GM23338 (cell line): Measurements from ENCODE around the gene STAC. TPM values are rescaled to one million over a fixed set of nuclear protein-coding genes. Genes with fewer than 3 reads are reported as not detected.

Source experiments
- ATAC-seq: fragments of 200-7000 bp; cut with Tn5 transposase; 3 replicates; pipeline ENCODE4 v1.9.1; 2020
- DNase-seq: peaks from one replicate; pipeline ENCODE4 v3.0.0-alpha.2; 2015; ENCODE audit warnings: low spot score
- H2AFZ ChIP-seq: fragments of 200-600 bp; sonication (generic); 2 replicates; pipeline ENCODE4 v1.8.0; 2016; ENCODE audit warnings: antibody characterized with exemption, mild to moderate bottlenecking, moderate library complexity
- H3F3A ChIP-seq: fragments of 200-600 bp; sonication (generic); replicated peaks from 2 replicates; pipeline ENCODE4 v1.8.0; 2017; ENCODE audit warnings: antibody characterized with exemption, mixed run types, low read depth
- H3K27ac ChIP-seq: fragments of 200-600 bp; sonication (generic); 2 replicates; pipeline ENCODE4 v1.6.1; 2016; ENCODE audit warnings: low read depth
- H3K27me3 ChIP-seq: fragments of 200-600 bp; sonication (generic); 2 replicates; pipeline ENCODE4 v1.8.0; 2016; ENCODE audit warnings: mild to moderate bottlenecking, mixed run types, moderate library complexity; ENCODE audit not compliant: insufficient read depth
- H3K36me3 ChIP-seq: fragments of 200-600 bp; sonication (generic); 2 replicates; pipeline ENCODE4 v1.8.0; 2016; ENCODE audit warnings: mild to moderate bottlenecking; ENCODE audit not compliant: insufficient read depth
- H3K4me1 ChIP-seq: fragments of 200-600 bp; sonication (generic); 2 replicates; pipeline ENCODE4 v1.8.0; 2016; ENCODE audit warnings: mild to moderate bottlenecking, moderate library complexity; ENCODE audit not compliant: insufficient read depth
- H3K4me2 ChIP-seq: fragments of 200-600 bp; sonication (generic); 2 replicates; pipeline ENCODE4 v1.7.1; 2017; ENCODE audit warnings: mixed run types
- H3K4me3 ChIP-seq: fragments of 200-600 bp; sonication (generic); 2 replicates; pipeline ENCODE4 v1.6.1; 2016; ENCODE audit warnings: mixed run types
- H3K79me2 ChIP-seq: fragments of 200-600 bp; sonication (generic); replicated peaks from 2 replicates; pipeline ENCODE4 v1.8.0; 2017; ENCODE audit warnings: mild to moderate bottlenecking; ENCODE audit not compliant: insufficient read depth
- H3K9me2 ChIP-seq: fragments of 200-600 bp; sonication (generic); 2 replicates; pipeline ENCODE4 v1.8.0; 2017; ENCODE audit not compliant: insufficient read depth
- H4K20me1 ChIP-seq: fragments of 200-600 bp; sonication (generic); replicated peaks from 2 replicates; pipeline ENCODE4 v1.8.0; 2017; ENCODE audit warnings: mild to moderate bottlenecking; ENCODE audit not compliant: insufficient read depth
- H3K27ac Mint-ChIP-seq: 2 replicates; pipeline ENCODE4 v1.8.0; 2020; ENCODE audit warnings: inconsistent platforms, mild to moderate bottlenecking, moderate library complexity, mixed read lengths
- H3K27me3 Mint-ChIP-seq: 3 replicates; pipeline ENCODE4 v1.8.0; 2022; ENCODE audit warnings: low read depth, mild to moderate bottlenecking, moderate library complexity, mixed read lengths, inconsistent platforms; ENCODE audit not compliant: insufficient read depth, poor library complexity
- H3K36me3 Mint-ChIP-seq: 3 replicates; pipeline ENCODE4 v1.8.0; 2021; ENCODE audit warnings: low read depth, mild to moderate bottlenecking, inconsistent platforms, moderate library complexity, mixed read lengths
- H3K4me1 Mint-ChIP-seq: 3 replicates; pipeline ENCODE4 v1.8.0; 2020; ENCODE audit warnings: mild to moderate bottlenecking, inconsistent platforms, mixed read lengths
- H3K4me3 Mint-ChIP-seq: 3 replicates; pipeline ENCODE4 v1.8.0; 2021; ENCODE audit warnings: moderate library complexity, mild to moderate bottlenecking, inconsistent platforms, mixed read lengths
- H3K9me3 Mint-ChIP-seq: 3 replicates; pipeline ENCODE4 v1.8.0; 2020; ENCODE audit warnings: moderate library complexity, mild to moderate bottlenecking, inconsistent platforms, mixed read lengths
- CTCF ChIP-seq, 2 experiments: fragments of 200-600 bp in 1 of 2; sonication (generic) in 1 of 2; conservative IDR thresholded peaks; 2 replicates each; pipeline versions ENCODE4 v1.5.1 to v1.6.1; 2016 to 2017; ENCODE audit warnings: antibody characterized with exemption in 2 of 2, low read depth in 2 of 2, mild to moderate bottlenecking in 2 of 2, moderate library complexity in 1 of 2
- ETS1 ChIP-seq: IDR thresholded peaks from 2 replicates; pipeline ENCODE4 v1.6.1; 2016; ENCODE audit warnings: antibody characterized with exemption
- EZH2 ChIP-seq: fragments of 200-600 bp; sonication (generic); IDR thresholded peaks from one replicate; pipeline ENCODE4 v1.8.0; 2017; ENCODE audit warnings: antibody characterized with exemption, mild to moderate bottlenecking, low read depth; ENCODE audit not compliant: unreplicated experiment
- EZH2phosphoT487 ChIP-seq: fragments of 200-600 bp; sonication (generic); IDR thresholded peaks from one replicate; pipeline ENCODE4 v1.8.1; 2018; ENCODE audit warnings: antibody characterized with exemption; ENCODE audit not compliant: unreplicated experiment
- JUNB ChIP-seq: IDR thresholded peaks from one replicate; pipeline ENCODE4 v1.6.1; 2016; ENCODE audit warnings: antibody characterized with exemption; ENCODE audit not compliant: unreplicated experiment
- NANOG ChIP-seq: IDR thresholded peaks from 2 replicates; pipeline ENCODE4 v1.6.1; 2016; ENCODE audit warnings: antibody characterized with exemption, borderline replicate concordance
- REST ChIP-seq: IDR thresholded peaks from one replicate; pipeline ENCODE4 v1.6.1; 2018; ENCODE audit warnings: antibody characterized with exemption; ENCODE audit not compliant: unreplicated experiment
- ZNF331 ChIP-seq: fragments of 250-450 bp; sonication (Bioruptor Pico); IDR thresholded peaks from 2 replicates; pipeline ENCODE4 v1.5.0; 2020; ENCODE audit warnings: low read depth, mild to moderate bottlenecking, moderate library complexity
- polyA plus RNA-seq: library from polyadenylated mRNA; unstranded; fragments of >200 nt; fragmentation: Nextera tagmentation; extraction: Ambion mirVana; gene quantifications from 2 replicates; pipeline ENCODE4 v1.2.1, GENCODE V29; 2016
- total RNA-seq: library from RNA; depleted of rRNA; stranded (reverse); fragments of >200 nt; shearing (Covaris generic); gene quantifications from 2 replicates; pipeline ENCODE4 v1.2.3, GENCODE V29; 2014

STAC gene
- total and polyA plus RNA-seq, 2 experiments from 2014 or later, result 5.6 to 22.9 TPM

GRCh38 chr3:36519682-36520081 lies 139.4 kb downstream of the STAC start:
- Mint-ChIP-seq H3K4me3 (no peak overlapping the region), H3K4me1 (peaks cover 8% of the 10 kb centered on the region; the same call in 1 of the 3 replicates), H3K9me3 (no peaks in the 10 kb centered on the region), H3K27me3 (no peaks in the 10 kb centered on the region), H3K27ac (no peak overlapping the region), H3K36me3 (no peaks in the 10 kb centered on the region; the same call in 2 of the 3 replicates)
- H3K27ac ChIP-seq, result no peak overlapping the region
- H2AFZ ChIP-seq, result no peak overlapping the region
- no peaks in the 10 kb centered on the region for H3K27me3 ChIP-seq
- no peaks in the 10 kb centered on the region for H3K79me2 ChIP-seq
- H3K9me2 ChIP-seq, result no peaks in the 10 kb centered on the region
- no peak for ATAC-seq
- H3K36me3 ChIP-seq, result no peaks in the 10 kb centered on the region
- no peak overlapping the region for H3K4me2 ChIP-seq
- DNase-seq, result no peak
- H3K4me1 ChIP-seq, result no peaks in the 10 kb centered on the region
- H4K20me1 ChIP-seq, result no peaks in the 10 kb centered on the region; the same call in 1 of the 2 replicates
- H3F3A ChIP-seq, result no peaks in the 10 kb centered on the region
- no peak overlapping the region for H3K4me3 ChIP-seq
- TF ChIP-seq CTCF (conservative IDR thresholded peaks at IDR 0.05; ENCODE audit: low read depth in 2 of 2) (no peak), EZH2 (no peak), JUNB (no peak), ZNF331 (no peak)

- TF ChIP-seq EZH2, result no peak
- no peak overlapping the region for H3K27ac Mint-ChIP-seq
These were observed 140.1 kb downstream of the STAC start for GRCh38 chr3:36520241-36521006.

DNA sequence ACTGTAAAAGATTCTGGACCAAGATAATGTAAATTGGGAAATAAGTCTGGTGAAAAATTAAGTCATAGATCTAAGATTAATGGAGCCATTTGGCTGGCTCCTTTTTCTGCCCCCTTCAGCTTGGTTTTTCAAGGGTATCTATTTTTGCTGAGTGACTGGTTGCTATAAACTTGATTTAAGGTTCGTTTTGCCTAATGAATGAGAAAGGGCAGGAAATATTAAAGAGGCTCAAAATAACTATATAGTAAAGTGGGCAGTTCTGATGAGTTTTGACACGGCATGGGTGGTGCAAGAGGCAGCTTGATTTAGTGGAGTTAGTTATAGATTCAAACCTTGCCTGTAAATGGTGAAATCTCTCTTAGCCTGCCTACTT lies 140.7 kb downstream of the STAC start:
- Mint-ChIP-seq H3K4me1 (peaks cover 11% of the 10 kb centered on the region; the same call in 2 of the 3 replicates), H3K27me3 (no peaks in the 10 kb centered on the region), H3K9me3 (no peaks in the 10 kb centered on the region), H3K4me3 (no peak overlapping the region), H3K36me3 (no peaks in the 10 kb centered on the region; the same call in 2 of the 3 replicates), H3K27ac (no peak overlapping the region; the same call in 1 of the 2 replicates)
- Histone ChIP-seq H3K9me2 (no peaks in the 10 kb centered on the region), H3K79me2 (no peaks in the 10 kb centered on the region), H3K4me2 (no peak overlapping the region), H2AFZ (no peak overlapping the region), H3K36me3 (no peaks in the 10 kb centered on the region), H4K20me1 (no peaks in the 10 kb centered on the region; the same call in 1 of the 2 replicates), H3K4me3 (no peak overlapping the region), H3F3A (no peaks in the 10 kb centered on the region), H3K27me3 (no peaks in the 10 kb centered on the region), H3K4me1 (no peaks in the 10 kb centered on the region; the same call in 1 of the 2 replicates), H3K27ac (no peak overlapping the region)
- ATAC-seq (no peak), DNase-seq (no peak)
- no peak for TF ChIP-seq ETS1
- no peak for TF ChIP-seq REST
- TF ChIP-seq EZH2phosphoT487, result no peak
- no peak for TF ChIP-seq NANOG
- TF ChIP-seq ZNF331, result no peak

More at GRCh38 chr3:36520241-36521006, 140.1 kb downstream of the STAC start:
- Histone ChIP-seq H3K27me3 (no peaks in the 10 kb centered on the region), H3K36me3 (no peaks in the 10 kb centered on the region), H3K4me1 (no peaks in the 10 kb centered on the region; the same call in 1 of the 2 replicates), H4K20me1 (no peaks in the 10 kb centered on the region; the same call in 1 of the 2 replicates), H3F3A (no peaks in the 10 kb centered on the region), H3K4me2 (no peak overlapping the region), H3K27ac (no peak overlapping the region), H3K9me2 (no peaks in the 10 kb centered on the region), H2AFZ (no peak overlapping the region), H3K79me2 (no peaks in the 10 kb centered on the region), H3K4me3 (no peak overlapping the region)
- Mint-ChIP-seq H3K9me3 (no peaks in the 10 kb centered on the region), H3K36me3 (no peaks in the 10 kb centered on the region; the same call in 2 of the 3 replicates), H3K27me3 (no peaks in the 10 kb centered on the region), H3K4me3 (no peak overlapping the region), H3K4me1 (peaks cover 8% of the 10 kb centered on the region; the same call in 2 of the 3 replicates)
- no peak for DNase-seq
- ATAC-seq, result no peak
